Immature natural killer cell (primary cell): ENCODE measurements around the gene PARD6A. TPM values are rescaled to one million over a fixed set of nuclear protein-coding genes. Genes with fewer than 3 reads are reported as not detected.

Experiments used
- DNase-seq, 3 donors: peaks; one replicate each; pipeline ENCODE4 v3.0.0; 2022; ENCODE audit warnings: mixed read lengths in 1 of 3
- H3K27ac Mint-ChIP-seq, 6 donors: one replicate each; pipeline ENCODE4 v1.8.0; 2020; ENCODE audit warnings: mixed read lengths in 6 of 6, mild to moderate bottlenecking in 5 of 6, inconsistent platforms in 4 of 6, moderate library complexity in 3 of 6
- H3K27me3 Mint-ChIP-seq, 3 donors: one replicate each; pipeline ENCODE4 v1.8.0; 2020 to 2021; ENCODE audit warnings: low read depth in 3 of 3, mild to moderate bottlenecking in 3 of 3, mixed read lengths in 3 of 3, moderate library complexity in 3 of 3, inconsistent platforms in 1 of 3
- H3K36me3 Mint-ChIP-seq, 3 donors: one replicate each; pipeline ENCODE4 v1.8.0; 2020; ENCODE audit warnings: mixed read lengths in 3 of 3, inconsistent platforms in 2 of 3, mild to moderate bottlenecking in 2 of 3
- H3K4me1 Mint-ChIP-seq, 2 donors: one replicate each; pipeline ENCODE4 v1.8.0; 2020; ENCODE audit warnings: inconsistent platforms in 2 of 2, mild to moderate bottlenecking in 2 of 2, mixed read lengths in 2 of 2, moderate library complexity in 1 of 2
- H3K4me3 Mint-ChIP-seq, 5 donors: one replicate each; pipeline ENCODE4 v1.8.0; 2020; ENCODE audit warnings: mild to moderate bottlenecking in 5 of 5, mixed read lengths in 5 of 5, inconsistent platforms in 3 of 5, moderate library complexity in 3 of 5
- H3K9me3 Mint-ChIP-seq, 6 donors: one replicate each; pipeline ENCODE4 v1.8.0; 2020; ENCODE audit warnings: mild to moderate bottlenecking in 6 of 6, mixed read lengths in 6 of 6, inconsistent platforms in 4 of 6, moderate library complexity in 3 of 6
- polyA plus RNA-seq, 3 donors: library from polyadenylated mRNA; unstranded; fragments of 300-500 nt; fragmentation: Illumina TruSeq; gene quantifications; one replicate each; pipeline ENCODE4 v1.2.3, GENCODE V29; 2021

Gene PARD6A
- polyA plus RNA-seq, 3 donors from 2014 or later, result 10.2 to 17.9 (median 10.3) TPM

GRCh38 chr16:67701420-67701819 is 40.7 kb downstream of the PARD6A start:
- Mint-ChIP-seq H3K27ac (peak overlapping the region in 3 of 6 donors; percentile 1 to 49 (median 22)), H3K9me3 (no peaks in the 10 kb centered on the region), H3K27me3 (no peaks in the 10 kb centered on the region), H3K4me3 (no peak overlapping the region), H3K4me1 (peaks cover 19 to 25% of the 10 kb centered on the region in 2 donors), H3K36me3 (peaks cover 8 to 9% (median 9%) of the 10 kb centered on the region in 3 donors)
- DNase-seq, result no peak

- no peak for DNase-seq
- Mint-ChIP-seq H3K27ac (peak overlapping the region in 3 of 6 donors; percentile 5 to 64 (median 49)), H3K9me3 (no peaks in the 10 kb centered on the region), H3K4me3 (no peak overlapping the region), H3K27me3 (no peaks in the 10 kb centered on the region), H3K36me3 (peaks cover 6 to 9% (median 8%) of the 10 kb centered on the region in 3 donors), H3K4me1 (peaks cover 19 to 25% of the 10 kb centered on the region in 2 donors)
Observed at GRCh38 chr16:67702130-67702529, 41.4 kb downstream of the PARD6A start.

- H3K4me1 Mint-ChIP-seq, result peaks cover 19 to 25% of the 10 kb centered on the region in 2 donors
- peak overlapping the region in 4 of 5 donors; percentile 19 to 66 (median 63) for H3K4me3 Mint-ChIP-seq
- DNase-seq, result peak in 1 of 3 donors; percentile 9
- H3K27ac Mint-ChIP-seq, result peak overlapping the region; percentile 47 to 87 (median 80)
- H3K27me3 Mint-ChIP-seq, result no peaks in the 10 kb centered on the region
- no peaks in the 10 kb centered on the region for H3K9me3 Mint-ChIP-seq
- H3K36me3 Mint-ChIP-seq, result peaks cover 0 to 3% (median 2%) of the 10 kb centered on the region in 3 donors
Observed at GRCh38 chr16:67703626-67704025, 42.9 kb downstream of the PARD6A start.

- H3K9me3 Mint-ChIP-seq, result no peaks in the 10 kb centered on the region
- no peak for DNase-seq
- H3K27me3 Mint-ChIP-seq, result no peaks in the 10 kb centered on the region
- peak overlapping the region in 1 of 5 donors; percentile 66 for H3K4me3 Mint-ChIP-seq
- H3K27ac Mint-ChIP-seq, result peak overlapping the region in 5 of 6 donors; percentile 47 to 87 (median 76)
- peaks cover 19 to 25% of the 10 kb centered on the region in 2 donors for H3K4me1 Mint-ChIP-seq
- no peaks in the 10 kb centered on the region for H3K36me3 Mint-ChIP-seq
Observed at GRCh38 chr16:67704110-67704509, 43.4 kb downstream of the PARD6A start.

GRCh38 chr16:67707210-67707609 is 46.5 kb downstream of the PARD6A start:
- peaks cover 20 to 33% of the 10 kb centered on the region in 2 donors for H3K4me1 Mint-ChIP-seq
- H3K27me3 Mint-ChIP-seq, result no peaks in the 10 kb centered on the region
- no peaks in the 10 kb centered on the region for H3K9me3 Mint-ChIP-seq
- H3K36me3 Mint-ChIP-seq, result no peaks in the 10 kb centered on the region
- no peak overlapping the region for H3K27ac Mint-ChIP-seq
- no peak overlapping the region for H3K4me3 Mint-ChIP-seq
- DNase-seq, result no peak

- DNase-seq, result no peak
- no peaks in the 10 kb centered on the region for H3K27me3 Mint-ChIP-seq
- peak overlapping the region in 2 of 6 donors; percentile 38 to 85 for H3K27ac Mint-ChIP-seq
- H3K36me3 Mint-ChIP-seq, result no peaks in the 10 kb centered on the region
- H3K4me3 Mint-ChIP-seq, result no peak overlapping the region
- H3K9me3 Mint-ChIP-seq, result no peaks in the 10 kb centered on the region
- peaks cover 19 to 33% of the 10 kb centered on the region in 2 donors for H3K4me1 Mint-ChIP-seq
Observed at GRCh38 chr16:67707790-67708189, 47.0 kb downstream of the PARD6A start.

- Mint-ChIP-seq H3K27me3 (no peaks in the 10 kb centered on the region), H3K4me1 (peaks cover 13 to 27% of the 10 kb centered on the region in 2 donors), H3K27ac (no peak overlapping the region), H3K36me3 (no peaks in the 10 kb centered on the region), H3K4me3 (no peak overlapping the region), H3K9me3 (no peaks in the 10 kb centered on the region)
- DNase-seq, result no peak
Observed at GRCh38 chr16:67708368-67708771, 47.6 kb downstream of the PARD6A start.

- H3K4me1 Mint-ChIP-seq, result peaks cover 7 to 20% of the 10 kb centered on the region in 2 donors
- no peak for DNase-seq
- no peaks in the 10 kb centered on the region for H3K9me3 Mint-ChIP-seq
- H3K4me3 Mint-ChIP-seq, result no peak overlapping the region
- no peaks in the 10 kb centered on the region for H3K36me3 Mint-ChIP-seq
- no peak overlapping the region for H3K27ac Mint-ChIP-seq
- no peaks in the 10 kb centered on the region for H3K27me3 Mint-ChIP-seq
Observed at GRCh38 chr16:67709050-67709449, 48.3 kb downstream of the PARD6A start.

- peaks cover 3 to 13% of the 10 kb centered on the region in 2 donors for H3K4me1 Mint-ChIP-seq
- DNase-seq, result no peak
- H3K9me3 Mint-ChIP-seq, result no peaks in the 10 kb centered on the region
- no peaks in the 10 kb centered on the region for H3K36me3 Mint-ChIP-seq
- H3K4me3 Mint-ChIP-seq, result no peak overlapping the region
- no peak overlapping the region for H3K27ac Mint-ChIP-seq
- H3K27me3 Mint-ChIP-seq, result no peaks in the 10 kb centered on the region
Observed at GRCh38 chr16:67710607-67711006, 49.8 kb downstream of the PARD6A start.

Other genes with a start within 250 kb of the PARD6A start
- under 1 TPM in 2 of 3 donors, not detected in 1; 0.64 to 0.71 TPM for gene ZDHHC1, start 244.5 kb upstream of the PARD6A start, polyA plus RNA-seq
- gene HSD11B2, start 229.8 kb upstream of the PARD6A start, polyA plus RNA-seq, result not detected
- 100 to 1,000 TPM; 192 to 330 (median 205) TPM for gene ATP6V0D1, start 179.8 kb upstream of the PARD6A start, polyA plus RNA-seq
- gene AGRP, start 177.4 kb upstream of the PARD6A start, polyA plus RNA-seq, result not detected
- 1 to 10 TPM; 2.0 to 7.5 (median 3.3) TPM for gene RIPOR1, start 132.1 kb upstream of the PARD6A start, polyA plus RNA-seq
- gene CTCF, start 98.4 kb upstream of the PARD6A start, polyA plus RNA-seq, result 10 to 100 TPM; 24.8 to 60.4 (median 28.4) TPM
- 1 to 10 TPM; 1.4 to 4.1 (median 3.4) TPM for gene CARMIL2, start 15.8 kb upstream of the PARD6A start, polyA plus RNA-seq
- 10 to 100 TPM; 31.0 to 51.2 (median 39.2) TPM for gene ACD, start 700 bp upstream of the PARD6A start, polyA plus RNA-seq
- gene ENKD1, start 5.8 kb downstream of the PARD6A start, polyA plus RNA-seq, result 1 to 10 TPM in 1 of 3 donors, under 1 TPM in 2; 0.43 to 1.9 (median 0.48) TPM
- gene C16orf86, start 5.9 kb downstream of the PARD6A start, polyA plus RNA-seq, result 1 to 10 TPM; 2.7 to 6.2 (median 4.2) TPM
- gene GFOD2, start 58.4 kb downstream of the PARD6A start, polyA plus RNA-seq, result 1 to 10 TPM; 6.2 to 9.7 (median 7.4) TPM
- gene RANBP10, start 145.6 kb downstream of the PARD6A start, polyA plus RNA-seq, result 10 to 100 TPM in 1 of 3 donors, 1 to 10 TPM in 2; 2.6 to 12.4 (median 7.9) TPM
- gene TSNAXIP1, start 145.9 kb downstream of the PARD6A start, polyA plus RNA-seq, result not detected
- gene THAP11, start 181.4 kb downstream of the PARD6A start, polyA plus RNA-seq, result 100 to 1,000 TPM; 102 to 129 (median 117) TPM
- 100 to 1,000 TPM; 115 to 157 (median 130) TPM for gene NUTF2, start 186.0 kb downstream of the PARD6A start, polyA plus RNA-seq
- 10 to 100 TPM in 2 of 3 donors, 1 to 10 TPM in 1; 9.3 to 15.0 (median 12.4) TPM for gene CENPT, start 186.7 kb downstream of the PARD6A start, polyA plus RNA-seq
- gene EDC4, start 212.1 kb downstream of the PARD6A start, polyA plus RNA-seq, result 10 to 100 TPM; 14.2 to 26.0 (median 23.8) TPM
- gene NRN1L, start 223.9 kb downstream of the PARD6A start, polyA plus RNA-seq, result under 1 TPM in 1 of 3 donors, not detected in 2; 0.91 TPM
- 10 to 100 TPM; 16.4 to 40.6 (median 21.7) TPM for gene PSKH1, start 232.3 kb downstream of the PARD6A start, polyA plus RNA-seq